K562 (cell line): ENCODE results near the gene CEBPB. TPM values are rescaled to one million over a fixed set of nuclear protein-coding genes. Genes with fewer than 3 reads are reported as not detected.

ENCODE experiments used
- ATAC-seq: fragments of 200-7000 bp; cut with Tn5 transposase; 3 replicates; pipeline ENCODE4 v1.9.1; 2020; ENCODE audit warnings: moderate library complexity
- BruUV-seq: library from RNA; stranded (reverse); fragments of 400-500 nt; replicated peaks from 2 replicates; lab custom pipeline; 2021; lab: Mats Ljungman, UMichigan
- CTCF ChIA-PET: fragments of 300-600 bp; formaldehyde crosslinking; extraction: SDS; loops from one replicate; lab custom pipeline; 2021; ENCODE audit warnings: low intra/inter-chr PET ratio; lab: Yijun Ruan, JAX
- POLR2A ChIA-PET: fragments of 300-600, 350-650 bp; sonication (Branson Sonifier 250); formaldehyde crosslinking; extraction: SDS; loops from one replicate; lab custom pipeline; 2021; ENCODE audit warnings: antibody characterized with exemption, inconsistent platforms; lab: Yijun Ruan, JAX
- DNase-seq, 4 experiments: peaks; one replicate each; pipeline versions ENCODE4 v3.0.0 to v3.0.0-alpha.2; 2011 to 2018; ENCODE audit warnings: low spot score in 3 of 4, mixed read lengths in 3 of 4; ENCODE audit errors: extremely low read depth in 1 of 4
- FAIRE-seq: peaks from 2 replicates; lab custom pipeline; 2011; peaks lifted over from hg19 to GRCh38; lab: Jason Lieb, UNC
- H2AFZ ChIP-seq: 2 replicates; pipeline ENCODE4 v1.6.0; 2011; ENCODE audit warnings: low read depth, low read length, control low read depth, inconsistent platforms
- H3K27ac ChIP-seq: fragments of 200-600 bp; 3 replicates; pipeline ENCODE4 v1.8.0; 2011; ENCODE audit warnings: low read depth, mild to moderate bottlenecking, control low read depth, inconsistent platforms, low read length, moderate library complexity, mixed read lengths; ENCODE audit errors: extremely low read depth
- H3K27me3 ChIP-seq, 2 experiments: fragments of 300-600 bp in 1 of 2; 2 replicates in 1 of 2; 3 replicates in 1 of 2; pipeline versions ENCODE4 v1.6.0 to v1.8.0; 2011; ENCODE audit warnings: inconsistent platforms in 2 of 2, low read length in 2 of 2, mild to moderate bottlenecking in 1 of 2, mixed read lengths in 1 of 2, moderate library complexity in 1 of 2; ENCODE audit not compliant: control insufficient read depth in 2 of 2, insufficient read depth in 2 of 2
- H3K36me3 ChIP-seq: fragments of 300-600 bp; 3 replicates; pipeline ENCODE4 v1.8.0; 2011; ENCODE audit warnings: mild to moderate bottlenecking, low read length, inconsistent platforms; ENCODE audit not compliant: control insufficient read depth, insufficient read depth
- H3K4me1 ChIP-seq, 2 experiments: fragments of 200-600 bp in 1 of 2; replicated peaks in 1 of 2; 2 replicates in 1 of 2; 3 replicates in 1 of 2; pipeline versions ENCODE4 v1.5.1 to v1.8.0; 2011; ENCODE audit warnings: inconsistent platforms in 2 of 2, low read length in 2 of 2, mild to moderate bottlenecking in 1 of 2, mixed read lengths in 1 of 2, moderate library complexity in 1 of 2; ENCODE audit not compliant: control insufficient read depth in 2 of 2, insufficient read depth in 2 of 2
- H3K4me2 ChIP-seq: 2 replicates; pipeline ENCODE4 v1.6.1; 2011; ENCODE audit warnings: low read length, control low read depth, inconsistent platforms, mixed read lengths; ENCODE audit not compliant: insufficient read depth
- H3K4me3 ChIP-seq: fragments of 200-600 bp; sonication (generic), shearing (Covaris generic); 2 replicates; pipeline ENCODE4 v1.5.1; 2016; ENCODE audit warnings: control low read depth, inconsistent platforms
- H3K79me2 ChIP-seq: fragments of 200-600 bp; 3 replicates; pipeline ENCODE4 v1.8.0; 2011; ENCODE audit warnings: low read length, inconsistent platforms; ENCODE audit not compliant: control insufficient read depth, insufficient read depth
- H3K9ac ChIP-seq, 2 experiments: 2 replicates each; pipeline versions ENCODE4 v1.6.0 to v1.6.1; 2011; ENCODE audit warnings: low read depth in 2 of 2, low read length in 2 of 2, control low read depth in 1 of 2, inconsistent platforms in 1 of 2, mild to moderate bottlenecking in 1 of 2, mixed read lengths in 1 of 2; ENCODE audit not compliant: insufficient read depth in 1 of 2
- H3K9me1 ChIP-seq: one replicate; pipeline ENCODE4 v1.6.0; 2011; ENCODE audit warnings: inconsistent platforms, mild to moderate bottlenecking, low read length, moderate library complexity; ENCODE audit not compliant: control insufficient read depth, insufficient read depth
- H3K9me3 ChIP-seq: replicated peaks from 2 replicates; pipeline ENCODE4 v1.5.1; 2011; ENCODE audit warnings: low read depth, low read length, inconsistent platforms; ENCODE audit not compliant: control insufficient read depth, insufficient read depth
- H4K20me1 ChIP-seq: replicated peaks from 2 replicates; pipeline ENCODE4 v1.6.1; 2011; ENCODE audit warnings: low read length, inconsistent platforms, mixed read lengths; ENCODE audit not compliant: control insufficient read depth, insufficient read depth
- CBX5 ChIP-seq: IDR thresholded peaks from 2 replicates; pipeline ENCODE4 v1.6.1; 2014; ENCODE audit warnings: low read depth, borderline replicate concordance
- FOXJ3 ChIP-seq: sonication (generic); formaldehyde crosslinking; IDR thresholded peaks from 2 replicates; pipeline ENCODE4 v1.4.0; 2020; ENCODE audit warnings: mild to moderate bottlenecking, missing genetic modification reagents
- PHTF2 ChIP-seq: fragments of 250-450 bp; sonication (Bioruptor Pico); IDR thresholded peaks from 2 replicates; pipeline ENCODE4 v1.5.0; 2021; ENCODE audit warnings: mild to moderate bottlenecking
- POLR3G ChIP-seq: IDR thresholded peaks from 2 replicates; pipeline ENCODE4 v1.6.1; 2011; ENCODE audit not compliant: insufficient read length, insufficient replicate concordance; ENCODE audit errors: extremely low read depth
- RBM22 ChIP-seq: fragments of 200-400 bp; formaldehyde crosslinking; IDR thresholded peaks from 2 replicates; pipeline ENCODE4 v1.6.1; 2018; ENCODE audit warnings: low read length, low read depth; ENCODE audit not compliant: poor library complexity, severe bottlenecking
- RBM39 ChIP-seq: fragments of 200-400 bp; formaldehyde crosslinking; optimal IDR thresholded peaks from 2 replicates; pipeline ENCODE3; 2018; ENCODE audit warnings: low read depth, low read length
- ZBTB8A ChIP-seq: fragments of 450-650 bp; IDR thresholded peaks from 2 replicates; pipeline ENCODE4 v1.6.1; 2018; ENCODE audit warnings: mild to moderate bottlenecking, moderate library complexity; ENCODE audit not compliant: partially characterized antibody
- WGBS: fragments of 100-300 bp; shearing (Covaris generic); methylation state at CpG from one replicate; pipeline ENCODE4 v1.1.6; 2016; ENCODE audit warnings: low coverage, mixed read lengths; ENCODE audit not compliant: insufficient coverage; ENCODE audit errors: missing lambda C conversion rate; 5-methylcytosine and 5-hydroxymethylcytosine counted together
- in situ Hi-C: fragments of 300-500 bp; cut with MboI; formaldehyde crosslinking; loops from 4 replicates; pipeline ENCODE4 v1.15.0; 2018; ENCODE audit warnings: inconsistent platforms, mixed read lengths
- intact Hi-C: fragments of 100-400 bp; cut with micrococcal nuclease; formaldehyde crosslinking; loops from 2 replicates; pipeline ENCODE4 v1.14.2; 2022
- polyA plus RNA-seq, 8 experiments: library from polyadenylated mRNA; depleted of rRNA in 4 of 8; stranded (reverse) in 5 of 8; unstranded in 3 of 8; fragments of >200 nt; fragmentation: Nextera tagmentation in 2 of 8; fragmentation: Illumina TruSeq in 1 of 8; extraction: Ambion mirVana in 2 of 8; extraction: Trizol in 1 of 8; gene quantifications; 2 replicates each; pipeline versions ENCODE4 v1.2.1 to v1.2.3, GENCODE V29; 2011 to 2014; ENCODE audit warnings: inconsistent platforms in 1 of 8, missing spikeins in 1 of 8
- total RNA-seq, 7 experiments: library from RNA; depleted of rRNA in 6 of 7; stranded (reverse); fragments of >200 nt in 6 of 7; fragmentation: Illumina TruSeq in 2 of 7; extraction: Trizol in 2 of 7; gene quantifications; 2 replicates each; pipeline versions ENCODE4 v1.2.1 to v1.2.3, GENCODE V29; 2011 to 2021; ENCODE audit warnings: low replicate concordance in 1 of 7
- TF ChIP-seq, protein P1 (sequence below): fragments of 250-450 bp; sonication (Bioruptor Pico); IDR thresholded peaks from 2 replicates; pipeline ENCODE4 v1.4.0; 2020

Gene CEBPB
- total and polyA plus RNA-seq, 9 of the 15 experiments (the other 6 are each of a cell fraction or from before 2014, with no cell fraction given) = 1.2 to 72.6 (median 7.8) TPM

DNA sequence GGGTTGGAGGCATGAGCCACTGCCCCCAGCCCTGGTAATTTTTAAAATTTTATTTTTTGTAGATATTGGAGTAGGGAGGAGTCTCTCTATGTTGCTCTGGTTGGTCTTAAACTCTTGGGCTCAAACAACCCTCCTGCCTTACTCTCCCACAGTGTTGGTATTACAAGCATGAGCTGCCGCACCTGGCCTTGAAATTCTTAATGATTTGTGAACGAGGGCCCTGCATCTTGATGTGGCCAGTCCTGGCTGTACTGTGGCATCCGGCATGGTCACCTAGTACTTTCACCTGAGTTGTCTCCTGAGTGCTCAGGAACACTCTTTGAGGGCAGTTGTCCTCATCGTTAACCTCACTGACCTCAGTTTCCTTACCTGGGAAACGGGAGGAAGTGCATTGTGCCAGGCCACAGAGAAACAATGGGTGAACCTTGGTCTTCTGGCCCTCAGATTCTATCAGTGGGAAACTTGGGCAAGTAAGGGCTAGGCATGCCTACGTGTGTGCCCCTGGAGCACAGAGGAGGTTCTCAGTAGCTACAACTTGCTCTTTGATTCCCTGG lies 19.5 kb downstream of the CEBPB start (continued):
- TF ChIP-seq ZBTB8A = no peak
- no peak for TF ChIP-seq RBM22
- no peak for TF ChIP-seq RBM39
- TF ChIP-seq PHTF2 (CRISPR knock-in tag) = no peak
- TF ChIP-seq, protein P1, sequence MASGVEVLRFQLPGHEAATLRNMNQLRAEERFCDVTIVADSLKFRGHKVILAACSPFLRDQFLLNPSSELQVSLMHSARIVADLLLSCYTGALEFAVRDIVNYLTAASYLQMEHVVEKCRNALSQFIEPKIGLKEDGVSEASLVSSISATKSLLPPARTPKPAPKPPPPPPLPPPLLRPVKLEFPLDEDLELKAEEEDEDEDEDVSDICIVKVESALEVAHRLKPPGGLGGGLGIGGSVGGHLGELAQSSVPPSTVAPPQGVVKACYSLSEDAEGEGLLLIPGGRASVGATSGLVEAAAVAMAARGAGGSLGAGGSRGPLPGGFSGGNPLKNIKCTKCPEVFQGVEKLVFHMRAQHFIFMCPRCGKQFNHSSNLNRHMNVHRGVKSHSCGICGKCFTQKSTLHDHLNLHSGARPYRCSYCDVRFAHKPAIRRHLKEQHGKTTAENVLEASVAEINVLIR (CRISPR knock-in tag) = no peak

DNA sequence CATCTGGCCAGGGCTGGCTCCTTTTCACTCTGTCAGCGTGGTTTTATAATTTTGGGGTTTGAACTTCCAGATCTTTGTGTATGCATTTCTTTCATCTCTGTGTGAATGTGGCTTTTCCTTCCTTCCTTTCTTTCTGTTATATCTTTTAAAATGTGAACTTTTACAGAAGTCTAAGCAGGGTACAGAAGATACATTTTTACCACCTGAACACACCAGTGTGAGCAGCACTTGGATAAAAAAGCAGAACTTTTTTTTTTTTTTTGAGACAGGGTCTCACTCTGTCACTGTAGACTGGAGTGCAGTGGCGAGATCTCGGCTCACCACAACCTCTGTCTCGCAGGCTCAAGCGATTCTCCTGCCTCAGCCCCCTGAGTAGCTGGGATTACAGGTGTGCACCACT lies 20.5 kb downstream of the CEBPB start:
- H3K36me3 ChIP-seq = no peaks in the 10 kb centered on the region
- no TSS peak for BruUV-seq
- peaks cover 0 to 4% of the 10 kb centered on the region in 2 experiments; a peak in 1 of 5 replicates for H3K4me1 ChIP-seq
- peaks cover 25 to 38% of the 10 kb centered on the region in 2 experiments; a peak in 4 of 5 replicates for H3K27me3 ChIP-seq
- H3K9me1 ChIP-seq = no peaks in the 10 kb centered on the region
- H3K4me3 ChIP-seq = no peak overlapping the region
- DNase-seq (no peak), ATAC-seq (no peak), FAIRE-seq (no peak)
- no peaks in the 10 kb centered on the region for H4K20me1 ChIP-seq
- in situ Hi-C loops = no loop called here
- no peak overlapping the region for H3K4me2 ChIP-seq
- H3K79me2 ChIP-seq = no peaks in the 10 kb centered on the region
- H3K27ac ChIP-seq = no peak overlapping the region
- WGBS = 12% methylated on average over 5 of the region's 5 CpGs
- POLR2A ChIA-PET = interaction anchor here (0.6 to 1.2 kb wide), 2 partner anchors 17 to 21 kb away, joined by 3 read pairs; partner anchors contain the start of gene CEBPB
- intact Hi-C loops = no loop called here
- H2AFZ ChIP-seq = no peak overlapping the region
- CTCF ChIA-PET = no interaction called here
- TF ChIP-seq CBX5 (no peak), POLR3G (no peak), FOXJ3 (no peak)
- TF ChIP-seq, all 486 proteins: peak for 0
- Histone ChIP-seq H3K9me3 (no peaks in the 10 kb centered on the region), H3K9ac (no peak overlapping the region)
